NCI-H1105 (cell line): ENCODE measurements around the gene LRP1B.

Experiments
- DNase-seq: peaks from one replicate; lab custom pipeline; 2025; lab: John Stamatoyannopoulos, UW

Gene LRP1B

DNA sequence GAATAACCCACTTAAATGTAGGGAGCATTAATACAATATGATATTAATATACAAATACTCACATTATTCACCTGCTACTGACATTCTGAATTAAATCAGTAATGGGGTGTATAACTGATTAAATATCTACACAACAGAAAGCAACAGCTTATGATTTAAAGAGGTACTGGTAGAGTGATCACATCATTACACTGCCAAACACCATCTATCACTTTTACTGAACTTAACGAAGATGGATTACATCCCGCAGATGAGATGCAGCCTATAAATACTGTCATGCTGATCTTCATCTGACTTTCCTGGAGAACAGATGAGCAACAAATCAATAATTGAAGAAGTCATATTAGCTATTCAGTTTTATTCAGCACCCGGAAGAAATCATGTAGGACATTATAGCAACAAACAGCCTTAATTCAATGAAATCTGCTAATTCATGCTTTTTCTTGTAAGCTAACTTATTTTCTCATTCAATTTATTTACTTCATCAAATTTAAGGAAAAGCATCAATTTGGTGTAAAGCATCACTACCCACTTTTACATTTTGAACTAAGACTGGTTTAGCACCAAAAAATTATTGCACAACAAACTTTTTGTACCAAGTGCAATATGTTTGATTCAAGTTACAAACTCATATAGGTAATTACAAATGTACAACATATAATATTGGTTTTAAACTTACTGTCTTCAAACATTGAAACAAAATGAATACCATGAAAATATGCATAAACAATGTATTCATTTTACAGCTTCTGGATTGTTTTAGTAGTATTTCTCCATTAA lies 1509.0 kb downstream of the LRP1B start:
- no peak for DNase-seq

DNA sequence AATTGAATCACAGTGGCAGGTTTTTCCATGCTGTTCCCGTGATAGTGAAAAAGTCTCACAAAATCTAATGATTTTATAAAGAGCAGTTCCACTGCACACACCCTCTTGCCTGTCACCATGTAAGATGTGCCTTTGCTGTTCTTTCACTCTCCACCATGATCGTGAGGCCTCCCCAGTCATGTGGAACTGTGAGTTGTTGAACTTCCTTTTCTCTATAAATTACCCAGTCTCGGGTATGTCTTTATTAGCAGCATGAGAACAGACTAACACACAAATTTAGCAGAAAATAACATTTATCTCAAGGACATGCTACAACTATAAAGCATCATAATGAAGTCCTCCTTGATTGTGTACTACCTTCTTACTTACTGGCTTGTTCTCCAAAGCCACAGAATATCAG lies 1526.0 kb downstream of the LRP1B start:
- no peak for DNase-seq

DNA sequence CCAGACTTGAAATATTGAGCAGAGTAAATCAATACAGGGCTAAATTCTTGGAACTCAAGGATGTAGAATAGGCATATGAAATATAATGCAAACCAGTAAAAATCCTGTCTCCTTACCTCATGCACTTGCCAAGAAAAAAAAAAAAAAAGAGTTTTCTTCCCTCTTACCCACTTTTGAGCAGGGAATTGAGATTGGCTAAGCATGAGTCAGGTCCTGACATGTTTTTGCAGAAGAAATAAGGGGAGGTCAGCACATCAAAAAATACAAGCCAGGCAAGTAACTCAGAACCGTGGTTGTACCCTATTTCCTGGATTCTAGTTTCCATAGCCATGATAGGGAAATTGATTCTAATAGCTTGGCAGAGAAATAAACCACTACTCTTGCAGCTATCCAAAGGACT lies 1526.7 kb downstream of the LRP1B start:
- DNase-seq = no peak

DNA sequence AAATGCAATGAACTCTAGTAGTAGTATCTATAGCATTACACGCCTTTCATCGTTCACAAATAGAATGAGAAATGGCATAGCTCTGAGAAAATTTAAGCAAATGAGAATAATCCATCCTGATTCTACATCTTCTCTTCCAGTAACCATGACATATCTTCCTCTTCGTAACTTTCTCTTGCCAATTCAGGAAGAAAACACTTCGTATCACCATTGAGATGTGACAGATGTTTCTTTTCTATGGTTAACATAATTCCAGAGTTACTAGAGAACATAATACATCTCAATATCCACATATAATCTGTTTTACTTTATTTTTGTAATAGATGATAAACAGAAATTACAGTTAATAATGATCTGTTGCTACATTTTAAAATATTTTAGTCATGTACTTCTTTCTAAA lies 1527.4 kb downstream of the LRP1B start:
- DNase-seq = no peak

DNA sequence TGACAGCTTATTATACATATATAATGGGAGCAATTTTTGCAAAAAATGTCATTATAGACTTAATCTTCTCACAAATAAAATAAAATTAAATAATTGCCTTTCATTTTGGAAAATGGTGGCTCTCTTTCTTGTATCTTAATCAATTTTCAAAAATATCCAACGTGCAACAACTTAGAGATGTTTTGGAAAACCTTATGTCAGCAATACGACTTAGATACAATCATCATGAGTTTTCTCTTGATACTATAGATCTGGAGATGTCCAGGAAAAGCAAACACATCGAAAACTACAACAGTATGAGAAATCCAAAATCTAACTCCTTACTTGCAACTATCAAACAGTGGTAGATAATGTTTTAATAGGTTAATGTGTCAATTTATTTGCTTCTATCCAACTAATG lies 1529.0 kb downstream of the LRP1B start:
- DNase-seq = no peak

DNA sequence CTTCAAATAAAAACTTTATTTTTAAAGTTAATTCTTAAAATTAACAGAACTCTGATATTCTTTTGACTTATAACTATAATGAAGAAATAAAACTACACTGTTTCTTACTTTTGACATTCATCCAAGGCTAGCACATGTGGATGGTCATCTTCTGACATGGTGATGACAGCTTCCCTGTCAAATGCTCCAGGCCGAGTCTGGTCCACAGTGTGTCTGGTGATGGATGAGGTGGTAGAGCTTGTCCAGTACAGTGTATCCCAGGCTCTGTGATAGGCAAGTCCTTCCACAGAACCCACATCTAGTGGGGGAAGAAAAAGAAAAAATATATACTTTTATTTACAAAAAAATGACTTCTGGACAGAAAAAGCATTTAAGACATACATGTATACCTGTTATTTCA lies 1529.5 kb downstream of the LRP1B start:
- no peak for DNase-seq

DNA sequence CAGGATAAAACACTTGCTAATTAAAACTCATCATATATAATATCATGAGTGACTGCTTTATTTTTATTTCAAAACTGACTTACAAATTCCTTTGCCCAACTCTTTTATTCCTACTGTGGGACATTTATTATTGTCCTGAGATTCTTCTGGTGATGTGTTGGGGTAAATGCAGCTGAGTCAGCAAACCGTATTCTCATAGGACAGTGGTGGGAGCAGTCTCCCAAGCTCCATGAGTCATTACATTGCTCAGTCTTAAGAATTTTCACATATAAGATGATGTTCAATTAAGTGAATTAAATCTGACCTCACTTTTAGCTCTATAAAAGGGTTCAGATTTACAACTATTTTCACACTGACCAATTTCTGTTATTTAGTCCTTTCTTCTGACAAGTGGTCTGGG lies 1530.7 kb downstream of the LRP1B start:
- no peak for DNase-seq

DNA sequence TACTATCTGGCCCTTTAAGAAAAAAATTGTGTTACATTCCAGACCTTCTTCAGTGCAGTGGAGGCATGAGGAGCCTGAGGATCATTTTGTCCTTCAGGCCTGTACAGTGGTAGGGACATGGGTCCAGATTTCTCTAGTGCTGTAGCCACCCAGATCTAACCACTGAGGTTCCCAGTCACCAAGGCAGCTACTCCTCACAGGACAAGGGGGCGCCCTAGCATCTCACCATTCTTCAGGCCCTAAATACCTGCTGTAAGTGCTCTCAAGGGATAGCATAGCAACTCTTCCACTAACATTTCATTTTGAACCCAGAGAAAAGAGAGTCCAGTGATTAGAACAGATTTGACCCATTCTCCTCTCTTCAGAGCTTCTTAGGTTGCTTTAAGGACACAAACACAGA lies 1533.0 kb downstream of the LRP1B start:
- DNase-seq = no peak

DNA sequence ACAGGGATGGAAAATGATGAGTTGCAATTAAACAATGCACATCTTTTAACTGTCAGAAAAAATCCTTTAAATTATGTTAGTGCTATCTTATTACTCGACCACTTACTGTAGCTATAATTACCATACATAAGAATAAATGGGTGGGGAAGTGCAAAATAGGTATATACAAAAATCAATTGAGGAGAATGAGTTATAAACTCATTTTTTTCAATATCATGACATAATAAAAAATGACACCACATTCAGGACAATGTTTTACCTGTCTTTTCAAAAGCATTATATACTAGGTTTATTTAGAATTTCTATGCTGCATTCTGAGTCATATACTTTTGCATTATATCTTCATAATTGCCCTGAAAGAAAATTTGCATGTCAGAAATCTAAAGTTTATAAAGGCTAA lies 1533.6 kb downstream of the LRP1B start:
- DNase-seq = no peak

DNA sequence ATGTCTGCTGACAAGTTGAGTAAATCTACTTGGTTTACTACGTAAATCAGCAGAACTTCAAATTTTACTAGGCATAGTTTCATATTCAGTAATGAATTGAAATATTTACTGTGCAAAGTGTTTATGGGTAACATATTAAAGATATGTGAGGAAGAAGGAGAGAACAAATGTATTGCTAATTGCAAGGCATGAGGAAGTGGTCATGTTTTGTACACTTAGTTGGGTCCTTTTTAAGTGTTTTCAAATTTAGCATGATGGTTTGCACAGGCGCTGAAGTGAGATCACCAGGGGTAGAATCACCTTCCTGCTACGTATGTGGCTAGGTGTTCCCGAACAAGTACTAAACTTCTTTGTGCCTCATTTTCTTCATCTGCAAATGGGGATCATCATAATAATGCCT lies 1534.4 kb downstream of the LRP1B start:
- no peak for DNase-seq

DNA sequence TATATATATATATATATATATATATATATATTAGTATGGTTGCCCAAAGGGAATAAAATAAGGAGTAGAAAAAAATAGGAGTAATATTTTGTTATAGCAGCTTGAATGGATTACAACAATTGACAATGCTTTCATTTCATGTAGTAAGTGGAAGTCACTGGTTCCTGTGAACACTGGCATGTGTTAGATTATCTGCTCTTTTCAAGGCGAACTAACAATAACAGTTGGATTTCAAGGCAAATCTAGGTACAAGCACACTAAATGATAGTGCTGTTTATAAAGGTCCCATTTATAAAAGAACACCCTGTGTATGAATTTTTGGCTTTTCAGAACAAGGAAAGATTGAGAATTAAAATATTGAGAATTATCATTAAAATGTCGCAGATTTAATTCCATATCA lies 1535.7 kb downstream of the LRP1B start:
- DNase-seq = no peak

DNA sequence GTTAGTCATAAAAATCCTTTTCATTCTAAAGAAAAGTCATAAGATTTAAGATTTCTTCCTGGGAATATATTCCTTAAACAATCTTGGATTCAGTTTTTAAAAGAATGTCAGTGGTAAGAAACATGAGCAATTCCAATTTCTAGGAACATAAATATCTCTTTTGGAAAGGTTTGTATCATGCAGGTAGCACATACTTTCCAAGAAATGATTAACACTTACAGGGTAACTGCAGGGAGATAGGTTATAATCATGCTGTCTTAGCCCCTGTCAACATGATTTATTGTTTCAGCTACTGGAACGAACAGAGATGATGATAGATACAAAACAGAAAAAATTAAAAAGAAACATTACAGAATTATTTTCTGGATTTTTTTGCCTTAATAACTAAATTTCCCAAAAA lies 1537.7 kb downstream of the LRP1B start:
- no peak for DNase-seq

DNA sequence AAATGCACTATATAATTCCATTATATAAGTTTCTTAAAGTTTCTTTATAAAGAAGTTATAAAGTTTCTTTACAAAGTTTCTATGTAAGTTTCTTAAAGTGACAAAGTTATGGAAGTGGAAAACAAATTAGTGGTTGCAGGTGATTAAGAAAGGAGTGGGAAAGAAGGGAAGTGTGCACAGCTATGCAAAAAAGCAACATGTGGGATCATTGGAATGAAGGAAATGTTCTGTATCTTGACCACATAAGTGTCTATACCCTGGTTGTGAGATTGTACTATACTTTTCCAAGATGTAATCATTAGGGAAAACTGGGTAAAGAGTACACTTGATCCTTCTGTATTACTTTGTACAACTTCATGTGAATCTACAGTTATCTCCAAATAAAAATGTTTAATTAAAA lies 1541.1 kb downstream of the LRP1B start:
- no peak for DNase-seq

DNA sequence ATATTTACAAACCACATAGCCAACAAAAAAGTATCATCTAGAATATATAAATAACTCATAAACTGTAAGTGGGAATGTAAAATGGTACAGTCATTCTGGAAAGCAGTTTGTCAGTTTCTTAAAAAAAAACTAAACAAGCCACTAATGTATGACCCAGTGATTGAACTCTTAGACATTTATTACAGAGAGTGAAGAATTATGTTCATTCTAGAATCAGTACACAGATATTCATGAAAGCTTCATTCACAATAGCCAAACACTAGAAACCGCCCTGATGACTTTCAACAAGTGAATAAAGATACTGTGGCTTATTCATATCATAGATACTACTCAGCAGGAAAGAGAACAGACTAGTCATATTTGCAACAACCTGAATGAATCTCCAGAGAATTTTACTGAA lies 1541.5 kb downstream of the LRP1B start:
- no peak for DNase-seq

DNA sequence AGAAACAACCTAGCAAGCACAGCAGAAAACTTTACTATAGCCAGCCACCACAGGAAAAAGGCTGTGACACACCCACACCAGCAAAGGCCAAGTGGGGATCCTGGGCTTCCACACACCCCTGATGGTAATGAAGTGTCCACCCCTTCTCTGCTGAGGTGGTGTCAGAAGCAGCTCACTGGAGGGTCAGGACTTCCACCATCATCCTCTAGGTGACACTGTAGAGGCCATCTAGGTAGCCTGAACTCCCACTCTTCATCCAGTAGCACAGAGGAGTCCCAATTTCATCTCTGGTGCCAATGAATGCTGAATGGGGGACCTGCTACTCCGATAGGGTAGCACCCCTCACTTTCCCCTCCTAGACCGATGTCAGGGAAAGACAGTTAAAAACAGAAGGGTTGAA lies 1544.4 kb downstream of the LRP1B start:
- no peak for DNase-seq

DNA sequence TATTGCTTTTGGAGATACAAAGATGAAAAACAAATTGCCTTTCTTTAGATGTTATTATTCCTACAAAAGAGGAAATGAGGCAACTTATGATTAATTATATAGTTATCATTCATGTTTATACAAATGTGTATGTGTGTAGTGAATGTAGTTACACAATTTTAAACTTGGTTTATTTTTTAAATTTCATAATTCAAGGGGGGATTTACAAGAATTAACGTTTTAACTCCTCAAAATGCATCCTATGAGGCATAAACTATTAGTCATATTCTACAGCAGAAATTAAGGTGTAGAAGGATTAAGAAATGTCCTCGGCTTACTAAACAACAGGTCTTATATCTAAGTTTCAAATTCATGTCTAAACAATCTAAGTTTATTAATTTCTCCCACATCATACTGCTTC lies 1545.8 kb downstream of the LRP1B start:
- DNase-seq = no peak

DNA sequence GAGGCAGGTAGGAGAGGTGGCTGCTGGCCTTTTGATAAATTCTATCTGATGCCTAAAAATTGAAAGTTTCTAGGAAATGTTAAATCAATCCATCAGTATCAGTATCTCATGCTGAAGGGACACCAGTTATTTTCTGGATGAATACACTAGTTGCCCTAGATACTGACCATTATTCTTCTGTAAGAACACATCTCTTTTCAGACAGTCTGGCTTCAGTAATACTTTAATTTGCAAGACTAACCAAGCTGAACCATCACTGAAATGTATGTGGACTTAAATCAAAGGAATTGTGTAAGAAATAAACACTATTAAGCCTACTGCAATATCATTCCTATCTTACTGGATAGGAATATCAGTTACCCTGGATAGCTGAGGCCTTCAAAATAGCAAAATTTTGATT lies 1546.3 kb downstream of the LRP1B start:
- no peak for DNase-seq

DNA sequence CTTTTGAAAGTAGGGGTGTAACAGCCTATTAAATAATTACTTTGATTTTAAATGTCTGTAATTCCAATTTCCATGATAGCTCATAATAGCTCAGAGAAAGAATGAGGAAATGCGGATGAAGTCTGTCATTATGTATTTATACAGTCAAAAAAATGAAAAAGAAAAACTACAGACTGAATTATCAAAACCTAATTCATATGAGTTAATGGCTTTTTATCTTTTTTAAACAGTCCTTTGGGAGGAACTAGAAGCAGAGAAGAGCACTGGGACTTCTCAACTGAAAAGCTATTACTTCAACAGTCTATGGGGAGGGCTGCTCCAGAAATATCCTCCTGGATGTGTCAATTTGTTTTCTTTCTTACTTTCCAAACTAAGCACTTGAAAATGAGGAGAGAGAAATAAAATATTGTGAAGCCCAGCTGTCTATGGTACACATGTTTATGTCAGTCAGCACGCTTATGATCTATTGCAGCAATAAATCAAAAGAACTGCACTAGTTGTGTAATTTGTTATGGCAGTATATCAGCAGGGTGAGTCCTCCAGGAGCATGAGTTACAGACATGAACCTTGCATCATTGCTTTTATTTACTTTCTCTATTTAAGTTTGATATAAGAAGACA lies 1550.2 kb downstream of the LRP1B start:
- no peak for DNase-seq

DNA sequence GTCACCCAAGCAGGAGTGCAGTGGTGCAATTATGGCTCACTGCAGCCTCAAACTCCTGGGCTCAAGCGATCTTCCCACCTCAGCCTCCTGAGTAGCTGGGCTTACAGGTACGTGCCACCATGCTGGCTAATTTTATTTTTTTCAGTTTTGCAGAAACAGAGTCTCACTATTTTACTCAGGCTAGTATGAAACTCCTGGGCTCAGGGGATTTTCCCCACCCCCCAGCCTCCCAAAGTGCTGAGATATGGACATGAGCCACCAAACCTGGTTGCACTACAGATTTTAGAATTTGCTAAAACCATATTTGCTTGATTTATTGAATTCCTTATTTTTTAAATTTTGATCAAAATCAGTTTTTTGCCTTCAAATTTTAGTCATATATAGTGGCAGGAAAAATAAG lies 1553.4 kb downstream of the LRP1B start:
- no peak for DNase-seq

DNA sequence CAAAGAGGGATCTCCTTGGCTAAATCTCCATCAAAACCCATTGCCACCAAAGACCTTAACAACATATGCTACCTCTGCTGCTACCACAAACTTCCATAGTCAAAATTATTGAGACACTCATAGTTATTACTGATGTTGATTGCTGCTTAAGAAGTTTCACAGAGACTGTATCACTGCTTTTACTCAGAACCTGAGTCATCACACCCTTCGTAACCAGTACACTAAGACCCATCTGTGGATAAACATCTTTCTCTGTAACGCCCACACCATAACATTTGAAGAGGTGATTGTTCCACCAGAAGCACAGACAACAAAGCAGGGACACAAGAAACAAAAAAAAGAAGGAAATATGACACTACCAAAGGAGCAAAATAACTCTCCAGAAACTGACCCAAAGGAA lies 1563.1 kb downstream of the LRP1B start:
- DNase-seq = no peak

DNA sequence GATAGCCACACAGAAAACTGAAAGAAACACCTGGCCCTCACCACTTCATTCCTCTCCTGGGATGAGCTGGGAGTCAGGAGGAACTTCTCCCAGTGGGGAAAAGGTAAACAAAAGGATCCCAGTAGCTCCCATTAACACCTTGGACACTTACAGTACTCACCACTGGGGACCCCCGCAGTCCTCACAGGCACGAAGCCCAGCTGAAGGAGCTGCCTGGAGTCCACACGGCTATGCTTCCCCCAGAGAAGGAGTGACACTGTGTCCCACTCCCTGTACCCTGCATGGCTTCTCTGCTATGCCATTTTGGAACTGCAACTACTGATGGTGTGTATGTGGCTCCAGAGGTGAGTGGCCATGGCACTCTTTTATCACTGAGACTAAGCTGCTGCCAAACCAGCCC lies 1565.1 kb downstream of the LRP1B start:
- no peak for DNase-seq

DNA sequence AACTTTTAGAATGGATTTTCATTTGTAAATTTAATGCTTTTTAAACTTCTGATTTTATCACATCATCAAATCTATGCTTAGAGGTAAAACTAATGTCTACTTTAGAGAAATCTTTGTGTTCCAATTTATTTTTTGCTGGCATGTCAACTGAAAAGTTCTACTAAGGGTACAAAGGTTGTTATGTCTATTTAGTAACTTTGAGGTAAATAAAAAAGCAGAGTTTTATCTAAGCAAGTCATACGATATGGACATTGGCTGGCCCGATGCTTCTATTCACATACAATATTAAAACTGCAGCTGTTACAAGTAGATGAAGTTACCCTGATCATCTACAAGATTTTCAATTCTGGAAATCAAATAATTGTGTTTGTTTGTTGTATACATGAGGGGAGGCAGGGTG lies 1575.1 kb downstream of the LRP1B start:
- DNase-seq = no peak

DNA sequence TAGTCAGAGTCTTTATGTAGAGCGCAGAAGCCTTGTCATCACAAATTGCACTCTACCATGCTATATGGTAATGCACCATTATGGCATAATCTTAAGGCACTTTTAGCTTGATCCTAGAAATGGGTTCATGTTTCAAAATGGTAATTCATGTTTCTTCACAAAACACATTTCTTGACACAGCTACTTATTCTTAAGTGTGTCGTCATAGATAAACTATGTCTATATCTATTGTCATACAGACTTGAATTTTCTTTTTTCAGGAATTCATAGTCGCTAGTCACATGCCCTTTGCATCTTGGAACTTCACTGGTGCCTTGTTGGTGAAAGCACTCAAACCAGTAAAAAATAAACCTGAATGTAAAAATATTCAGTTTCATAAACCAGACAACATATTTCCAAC lies 1578.2 kb downstream of the LRP1B start:
- DNase-seq = no peak

DNA sequence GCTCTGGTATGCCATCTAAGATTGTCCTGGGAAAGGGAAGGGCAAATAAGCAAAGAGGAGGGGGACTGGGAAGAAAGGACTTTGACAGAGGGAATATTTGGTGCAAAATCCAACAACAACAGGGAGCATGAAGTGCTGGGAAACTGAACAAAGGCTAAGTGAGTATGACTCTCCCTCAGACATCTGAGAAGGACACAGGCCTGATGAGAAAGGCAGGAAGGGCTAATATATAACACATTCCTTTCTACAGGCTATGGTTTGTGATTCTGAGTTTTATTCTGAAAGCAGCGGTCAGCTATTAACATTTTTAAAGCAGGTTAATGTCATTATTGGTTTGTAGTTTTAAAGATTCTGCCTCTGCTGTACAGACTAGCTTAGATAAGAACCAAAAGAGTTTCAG lies 1579.5 kb downstream of the LRP1B start:
- DNase-seq = no peak
